HepG2 (cell line): ENCODE data around the gene GARIN5A. TPM values are rescaled to one million over a fixed set of nuclear protein-coding genes. Genes with fewer than 3 reads are reported as not detected.

ENCODE experiments used
- AHR ChIP-seq: IDR thresholded peaks from 2 replicates; pipeline ENCODE4 v1.6.1; 2018; ENCODE audit warnings: missing genetic modification reagents, missing compliant biosample characterization
- HOXA3 ChIP-seq: sonication (generic); formaldehyde crosslinking; IDR thresholded peaks from 2 replicates; pipeline ENCODE4 v1.5.0; 2020; ENCODE audit warnings: missing genetic modification reagents
- KAT8 ChIP-seq: IDR thresholded peaks from 2 replicates; pipeline ENCODE4 v1.6.1; 2016; ENCODE audit warnings: missing genetic modification reagents, missing compliant biosample characterization
- KLF11 ChIP-seq: IDR thresholded peaks from 2 replicates; pipeline ENCODE4 v1.6.1; 2016; ENCODE audit warnings: missing compliant biosample characterization
- MED8 ChIP-seq: sonication (generic); formaldehyde crosslinking; IDR thresholded peaks from 2 replicates; pipeline ENCODE4 v1.8.1; 2023; ENCODE audit warnings: mild to moderate bottlenecking, missing genetic modification reagents; ENCODE audit not compliant: insufficient replicate concordance
- NONO ChIP-seq, 2 experiments: fragments of 450-650 bp in 1 of 2; sonication (generic) in 1 of 2; formaldehyde crosslinking in 1 of 2; IDR thresholded peaks in 1 of 2; conservative IDR thresholded peaks in 1 of 2; 2 replicates each; pipeline versions ENCODE4 v1.6.1 to v1.8.0; 2017 to 2022; ENCODE audit warnings: mild to moderate bottlenecking in 1 of 2, missing genetic modification reagents in 1 of 2, moderate library complexity in 1 of 2
- NR2F1 ChIP-seq, 2 experiments: fragments of 450-650 bp in 1 of 2; formaldehyde crosslinking in 1 of 2; IDR thresholded peaks; 2 replicates each; pipeline versions ENCODE4 v1.5.0 to v1.6.1; 2016 to 2020; ENCODE audit warnings: mild to moderate bottlenecking in 1 of 2, missing compliant biosample characterization in 1 of 2, missing genetic modification reagents in 1 of 2, moderate library complexity in 1 of 2
- PHF20 ChIP-seq: sonication (generic); formaldehyde crosslinking; IDR thresholded peaks from 2 replicates; pipeline ENCODE4 v1.5.0; 2020; ENCODE audit warnings: mild to moderate bottlenecking, missing genetic modification reagents
- RAD51 ChIP-seq: fragments of 450-650 bp; IDR thresholded peaks from 2 replicates; pipeline ENCODE4 v1.6.1; 2016; ENCODE audit warnings: borderline replicate concordance
- RFX5 ChIP-seq: IDR thresholded peaks from 2 replicates; pipeline ENCODE4 v1.6.1; 2011; ENCODE audit warnings: low read depth, low read length, improper control_type of control experiment
- TBX2 ChIP-seq: sonication (generic); formaldehyde crosslinking; IDR thresholded peaks from 2 replicates; pipeline ENCODE4 v1.5.0; 2020; ENCODE audit warnings: missing genetic modification reagents, mild to moderate bottlenecking, borderline replicate concordance
- ZNF207 ChIP-seq: fragments of 450-650 bp; IDR thresholded peaks from 2 replicates; pipeline ENCODE4 v1.6.1; 2016; ENCODE audit warnings: antibody characterized with exemption, borderline replicate concordance
- ZNF260 ChIP-seq: sonication (generic); formaldehyde crosslinking; IDR thresholded peaks from 2 replicates; pipeline ENCODE4 v1.4.0; 2020; ENCODE audit warnings: missing genetic modification reagents, low read depth, mild to moderate bottlenecking, borderline replicate concordance
- ZNF331 ChIP-seq: sonication (generic); formaldehyde crosslinking; IDR thresholded peaks from 2 replicates; pipeline ENCODE4 v1.4.0; 2020; ENCODE audit warnings: missing genetic modification reagents
- ZNF513 ChIP-seq: sonication (generic); formaldehyde crosslinking; conservative IDR thresholded peaks from 2 replicates; pipeline ENCODE4 v1.5.0; 2020; ENCODE audit warnings: missing genetic modification reagents
- ZNF547 ChIP-seq: sonication (generic); formaldehyde crosslinking; IDR thresholded peaks from 2 replicates; pipeline ENCODE4 v1.5.1; 2020; ENCODE audit warnings: mild to moderate bottlenecking, missing genetic modification reagents
- ZNF589 ChIP-seq: sonication (generic); formaldehyde crosslinking; conservative IDR thresholded peaks from 2 replicates; pipeline ENCODE4 v1.8.0; 2022; ENCODE audit warnings: mild to moderate bottlenecking, moderate library complexity, missing genetic modification reagents
- ZNF615 ChIP-seq: sonication (generic); formaldehyde crosslinking; IDR thresholded peaks from 2 replicates; pipeline ENCODE4 v1.5.0; 2020; ENCODE audit warnings: mild to moderate bottlenecking, missing genetic modification reagents, borderline replicate concordance
- ZSCAN5A ChIP-seq: sonication (generic); formaldehyde crosslinking; IDR thresholded peaks from 2 replicates; pipeline ENCODE4 v1.8.0; 2022; ENCODE audit warnings: mild to moderate bottlenecking, missing genetic modification reagents, borderline replicate concordance
- polyA plus RNA-seq, 8 experiments: library from polyadenylated mRNA; depleted of rRNA in 3 of 8; stranded (reverse) in 7 of 8; unstranded in 1 of 8; fragments of >200 nt; fragmentation: Illumina TruSeq in 4 of 8; extraction: Trizol in 4 of 8; gene quantifications; 2 replicates each; pipeline versions ENCODE4 v1.2.1 to v1.2.3, GENCODE V29; 2011 to 2016; ENCODE audit warnings: low read depth in 4 of 8, missing spikeins in 1 of 8, mixed read lengths in 1 of 8; ENCODE audit not compliant: insufficient read depth in 1 of 8
- total RNA-seq, 5 experiments: library from RNA; depleted of rRNA; stranded (reverse); fragments of >200 nt; fragmentation: Illumina TruSeq; extraction: Trizol; gene quantifications; 2 replicates each; pipeline ENCODE4 v1.2.3, GENCODE V29; 2016; ENCODE audit warnings: low read depth in 1 of 5
- TF ChIP-seq, protein P1 (sequence below): sonication (generic); formaldehyde crosslinking; IDR thresholded peaks from 2 replicates; pipeline ENCODE4 v1.8.1; 2022; ENCODE audit warnings: low read depth, mild to moderate bottlenecking, missing genetic modification reagents

GARIN5A gene
- total and polyA plus RNA-seq, 2 of the 13 experiments (the other 11 are each of a cell fraction or from before 2014, with no cell fraction given), result not detected

DNA sequence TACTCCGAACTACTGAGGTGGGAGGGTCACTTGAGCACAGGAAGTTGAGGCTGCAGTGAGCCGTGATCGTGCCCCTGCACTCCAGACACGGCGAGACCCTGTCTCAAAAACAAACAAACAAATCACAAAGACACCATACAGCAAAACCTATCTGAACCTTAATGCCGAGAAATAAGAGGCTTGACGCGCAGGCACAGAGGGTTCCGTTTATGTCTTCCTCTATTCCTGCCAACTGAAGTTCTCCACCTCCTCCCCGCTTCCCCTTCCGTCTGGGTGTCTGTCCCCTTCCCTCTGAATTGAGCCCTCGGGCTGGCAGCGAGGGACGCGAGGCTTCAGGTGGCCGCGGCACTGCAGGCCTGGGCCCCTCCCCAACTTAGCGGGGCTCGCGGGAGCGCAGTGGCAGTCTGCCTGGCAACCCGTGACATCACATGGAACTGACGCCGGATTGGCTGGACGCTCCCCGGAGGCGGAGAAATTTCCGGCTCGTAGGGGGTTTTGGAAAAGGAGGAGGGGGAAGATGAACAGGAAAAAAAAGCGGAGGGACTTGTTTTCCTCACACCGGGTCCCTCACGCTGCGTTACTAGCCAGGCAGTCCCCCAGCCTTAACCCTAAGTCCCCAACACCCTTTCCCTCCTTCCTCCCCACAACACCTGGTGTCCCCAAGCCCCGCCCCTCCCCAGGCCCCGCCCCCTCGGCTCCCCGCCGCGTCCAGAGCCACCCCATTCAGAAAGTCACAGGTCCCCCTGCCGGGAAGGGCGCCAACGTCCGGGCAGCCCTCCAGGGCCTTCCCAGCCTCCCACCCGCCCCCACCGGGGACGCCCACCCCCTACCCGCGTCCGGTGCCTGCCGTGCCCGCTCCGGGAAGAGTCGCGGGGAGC lies 45.1 kb downstream of the GARIN5A start (continued):
- TF ChIP-seq ZNF513, result no peak
- no peak for TF ChIP-seq PHF20 (CRISPR knock-in tag)
- TF ChIP-seq, protein P1, sequence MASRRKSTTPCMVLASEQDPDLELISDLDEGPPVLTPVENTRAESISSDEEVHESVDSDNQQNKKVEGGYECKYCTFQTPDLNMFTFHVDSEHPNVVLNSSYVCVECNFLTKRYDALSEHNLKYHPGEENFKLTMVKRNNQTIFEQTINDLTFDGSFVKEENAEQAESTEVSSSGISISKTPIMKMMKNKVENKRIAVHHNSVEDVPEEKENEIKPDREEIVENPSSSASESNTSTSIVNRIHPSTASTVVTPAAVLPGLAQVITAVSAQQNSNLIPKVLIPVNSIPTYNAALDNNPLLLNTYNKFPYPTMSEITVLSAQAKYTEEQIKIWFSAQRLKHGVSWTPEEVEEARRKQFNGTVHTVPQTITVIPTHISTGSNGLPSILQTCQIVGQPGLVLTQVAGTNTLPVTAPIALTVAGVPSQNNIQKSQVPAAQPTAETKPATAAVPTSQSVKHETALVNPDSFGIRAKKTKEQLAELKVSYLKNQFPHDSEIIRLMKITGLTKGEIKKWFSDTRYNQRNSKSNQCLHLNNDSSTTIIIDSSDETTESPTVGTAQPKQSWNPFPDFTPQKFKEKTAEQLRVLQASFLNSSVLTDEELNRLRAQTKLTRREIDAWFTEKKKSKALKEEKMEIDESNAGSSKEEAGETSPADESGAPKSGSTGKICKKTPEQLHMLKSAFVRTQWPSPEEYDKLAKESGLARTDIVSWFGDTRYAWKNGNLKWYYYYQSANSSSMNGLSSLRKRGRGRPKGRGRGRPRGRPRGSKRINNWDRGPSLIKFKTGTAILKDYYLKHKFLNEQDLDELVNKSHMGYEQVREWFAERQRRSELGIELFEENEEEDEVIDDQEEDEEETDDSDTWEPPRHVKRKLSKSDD (CRISPR knock-in tag), result no peak
- no peak for TF ChIP-seq NR2F1 (CRISPR knock-in tag; IDR thresholded peaks at IDR 0.05)
- TF ChIP-seq MED8 (CRISPR knock-in tag), result no peak
- TF ChIP-seq ZNF589 (CRISPR knock-in tag), result no peak
- no peak for TF ChIP-seq RAD51
- no peak for TF ChIP-seq ZNF207
- TF ChIP-seq KAT8 (CRISPR knock-in tag), result peak; percentile 52; the same call in 1 of the 2 replicates
- no peak for TF ChIP-seq ZSCAN5A (CRISPR knock-in tag)
- no peak for TF ChIP-seq ZNF615 (CRISPR knock-in tag)
- TF ChIP-seq TBX2 (CRISPR knock-in tag), result peak; percentile 33; the same call in 1 of the 2 replicates
- TF ChIP-seq ZNF331, result no peak
- TF ChIP-seq HOXA3 (CRISPR knock-in tag), result peak; percentile 19; the same call in 1 of the 2 replicates
- TF ChIP-seq KLF11 (CRISPR knock-in tag), result no peak
- TF ChIP-seq AHR, result 0 out of 2 replicates have a peak, but pooled peaks have one; percentile 73
- TF ChIP-seq NONO (IDR thresholded peaks at IDR 0.05), result no peak
- TF ChIP-seq NONO (CRISPR knock-in tag; conservative IDR thresholded peaks at IDR 0.05), result no peak
- no peak for TF ChIP-seq ZNF547
- peak; percentile 100 for TF ChIP-seq RFX5
- no peak for TF ChIP-seq ZNF260 (CRISPR knock-in tag)
